ENCODE data around the gene RPH3AL.

Gene RPH3AL

GRCh38 chr17:193841-194806, 158.5 kb downstream of the RPH3AL start:
- no peak for DNase-seq

DNA sequence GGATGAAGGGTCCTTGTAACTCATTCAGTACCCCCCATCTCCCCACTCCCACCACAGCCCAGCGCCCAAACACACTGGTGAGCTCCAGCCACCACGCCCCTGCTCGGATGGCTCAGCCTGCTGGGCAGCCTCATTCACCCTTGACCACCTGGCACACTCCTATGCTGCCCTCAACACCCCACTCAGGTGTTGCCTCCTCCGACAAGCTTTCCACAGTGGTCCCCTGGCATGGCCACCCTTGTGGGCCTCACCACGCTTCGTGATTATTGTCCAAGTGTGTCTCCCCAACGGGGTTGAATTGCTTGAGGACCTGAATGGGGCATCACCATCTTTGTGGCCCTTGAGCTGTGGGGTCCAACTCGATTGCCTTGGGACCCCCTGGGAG, 159.2 kb downstream of the RPH3AL start:
- no peak for DNase-seq

GRCh38 chr17:192666-193425, 159.8 kb downstream of the RPH3AL start:
- DNase-seq, result no peak

- no peak for DNase-seq
Observed at GRCh38 chr17:189444-189843, 163.2 kb downstream of the RPH3AL start.

DNA sequence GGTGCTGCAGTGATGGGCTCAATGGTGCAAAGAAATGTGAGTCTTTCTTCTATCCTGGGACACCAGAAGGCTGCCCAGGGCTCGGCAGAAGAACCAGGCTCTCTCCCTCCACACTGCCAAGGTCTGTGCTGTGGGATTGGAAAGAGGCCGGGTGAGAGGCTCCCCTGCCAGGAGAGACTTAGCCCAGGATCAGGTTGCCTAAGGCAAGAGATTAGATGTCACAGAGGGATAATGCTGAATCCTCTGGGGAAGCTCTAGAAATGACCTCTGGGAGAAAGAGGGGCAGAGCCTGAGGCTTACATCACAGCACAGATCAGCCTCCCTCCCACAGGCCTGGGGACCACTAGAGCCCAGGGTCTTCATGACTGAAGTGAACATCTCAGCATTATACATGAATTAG, 165.5 kb downstream of the RPH3AL start:
- no peak for DNase-seq

DNA sequence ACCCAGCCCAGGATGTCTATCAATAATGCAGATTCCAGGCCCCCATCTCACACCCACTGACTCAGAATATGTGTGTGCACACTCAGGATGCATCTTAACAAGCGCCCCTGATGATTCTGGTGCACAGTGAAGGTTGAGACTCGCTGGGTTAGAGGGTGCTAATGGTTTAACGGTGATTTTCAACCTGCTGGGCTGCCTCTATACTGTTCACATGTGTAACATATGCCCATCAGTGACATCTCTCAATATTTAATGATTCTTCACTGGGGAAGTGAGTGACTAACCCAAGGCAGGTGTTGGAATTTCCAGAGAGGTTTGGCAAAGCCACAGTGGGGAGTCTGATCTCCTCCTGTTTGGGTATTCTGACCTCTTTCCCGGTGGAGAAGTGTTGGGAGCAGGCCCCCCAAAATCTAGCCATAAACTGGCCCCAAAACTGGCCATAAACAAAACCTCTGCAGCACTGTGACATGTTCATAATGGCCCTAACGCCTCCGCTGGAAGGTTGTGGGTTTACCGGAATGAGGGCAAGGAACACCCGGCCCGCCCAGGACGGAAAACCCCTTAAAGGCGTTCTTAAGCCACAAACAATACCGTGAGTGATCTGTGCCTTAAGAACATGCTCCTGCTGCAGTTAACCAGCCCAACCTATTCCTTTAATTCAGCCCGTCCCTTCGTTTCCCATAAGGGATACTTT, 167.0 kb downstream of the RPH3AL start:
- DNase-seq, result peak; percentile 42

GRCh38 chr17:183021-183420, 169.6 kb downstream of the RPH3AL start:
- no peak for DNase-seq

GRCh38 chr17:182050-182751, 170.4 kb downstream of the RPH3AL start:
- DNase-seq, result no peak

DNA sequence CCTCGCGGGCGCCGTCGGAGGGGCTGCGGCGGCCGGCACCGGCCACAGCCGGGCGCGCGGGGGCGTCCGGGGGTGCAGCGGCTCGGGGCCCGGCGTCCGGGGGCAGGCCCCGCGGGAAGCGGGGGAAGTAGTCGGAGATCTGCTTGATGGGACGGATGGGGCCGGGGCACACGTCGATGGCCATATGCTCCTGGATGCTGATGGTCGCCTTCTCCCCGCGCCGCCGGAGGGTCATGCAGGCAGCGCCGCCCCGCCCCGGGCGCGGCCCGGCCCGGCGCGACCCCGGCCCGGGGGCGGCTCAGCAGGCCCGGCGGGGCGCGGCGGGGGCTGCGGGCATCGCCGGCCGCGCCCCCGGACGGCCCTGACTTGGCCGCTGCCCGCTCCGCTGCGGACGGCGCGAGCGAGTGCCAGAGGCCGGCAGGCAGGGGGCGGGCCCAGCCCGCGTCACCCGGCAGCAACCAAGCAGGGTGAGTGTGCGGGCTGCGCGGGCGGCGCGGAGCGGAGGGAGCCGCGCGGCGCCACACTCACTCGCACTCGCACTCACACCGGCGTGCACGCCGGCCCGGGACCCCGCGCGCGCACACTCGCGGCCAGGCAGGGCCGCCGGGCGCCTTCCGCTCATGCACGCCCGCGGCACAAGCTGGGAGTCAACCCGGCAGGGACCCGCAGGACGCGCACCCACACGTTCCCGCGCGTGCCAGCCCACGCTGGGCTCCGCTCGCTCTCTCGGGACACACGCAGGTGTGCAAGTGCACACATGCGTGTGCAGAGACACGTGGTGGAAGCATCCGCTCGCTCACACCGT, 171.2 kb downstream of the RPH3AL start, which contains the start of gene DOC2B:
DOC2B (minus strand) TSS at position 406 of the 805 bp plus-strand sequence; CDS start at position 235, 171 bp downstream.
- DNase-seq, result peak; percentile 15

DNA sequence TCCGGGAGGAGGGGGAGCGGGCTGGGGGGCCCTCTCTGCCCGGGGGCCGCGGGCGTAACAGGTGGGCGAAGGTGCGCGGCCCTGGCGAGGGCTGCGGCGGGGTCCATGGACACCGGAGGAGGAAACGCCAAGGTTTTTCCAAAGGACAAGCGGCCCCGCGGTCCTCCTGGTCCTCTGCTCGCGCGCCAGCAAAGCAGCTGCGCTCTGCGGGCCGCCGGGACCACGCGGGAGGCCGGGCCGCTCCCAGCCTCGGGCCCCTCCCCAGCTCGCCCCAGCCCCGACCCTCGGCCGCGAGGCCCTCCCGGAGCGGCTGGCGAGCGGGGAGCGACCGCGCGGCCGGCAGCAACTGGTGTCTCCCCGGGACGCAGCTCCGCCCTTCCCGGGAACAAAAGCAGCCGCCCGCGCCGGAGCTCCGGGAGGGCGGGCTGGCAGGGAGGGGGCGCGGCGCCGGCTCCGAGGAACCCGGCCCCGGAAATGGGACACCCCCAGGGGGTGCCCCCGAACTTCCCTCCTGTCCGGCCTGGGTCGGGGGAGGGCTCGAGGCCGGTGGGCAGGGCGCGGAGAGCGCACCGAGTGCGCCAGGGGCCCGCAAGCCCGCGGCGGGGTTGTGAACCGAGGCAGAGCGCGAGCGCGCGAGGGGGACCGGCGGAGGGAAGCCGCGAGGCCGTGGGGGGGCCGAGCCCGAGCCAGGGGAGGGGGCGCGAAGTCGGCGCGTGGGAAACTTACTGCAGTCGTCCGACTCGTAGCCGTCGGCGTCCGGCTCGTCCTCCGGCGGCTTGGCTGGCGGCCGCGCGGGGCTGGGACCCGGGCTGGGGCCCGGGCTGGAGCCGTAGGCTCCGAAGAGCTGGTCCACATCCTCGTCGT, 172.0 kb downstream of the RPH3AL start:
- DNase-seq, result no peak

DNA sequence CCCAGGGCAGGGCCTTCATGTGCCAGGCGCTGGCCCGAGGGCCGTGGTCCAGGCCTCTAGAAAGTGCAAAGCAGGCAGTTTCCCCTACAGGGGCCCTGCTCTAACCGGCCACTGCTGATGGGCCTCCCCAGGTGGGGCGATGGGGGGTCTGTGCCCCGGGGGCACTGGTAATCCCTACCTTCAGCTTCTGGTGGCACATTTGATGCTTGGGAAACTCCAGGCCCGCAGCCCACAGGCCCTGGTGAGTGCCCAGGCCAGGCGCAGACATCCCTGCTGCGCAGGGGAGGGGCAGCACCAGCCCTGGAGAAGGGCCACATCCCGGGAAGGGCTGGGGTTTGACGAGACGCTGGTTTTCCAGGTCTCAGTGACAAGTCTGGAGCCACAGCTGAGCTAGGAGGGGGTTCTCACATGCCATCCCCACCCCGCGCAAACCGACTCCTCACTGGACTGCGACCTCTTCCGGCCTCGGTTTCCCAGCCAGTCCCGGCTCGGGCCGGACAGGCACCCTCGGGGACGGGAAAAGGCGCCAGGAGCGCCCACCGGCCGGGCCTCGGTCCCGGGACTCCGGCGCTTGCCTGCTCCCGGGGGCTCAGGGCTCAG, 172.7 kb downstream of the RPH3AL start:
- DNase-seq, result no peak

DNA sequence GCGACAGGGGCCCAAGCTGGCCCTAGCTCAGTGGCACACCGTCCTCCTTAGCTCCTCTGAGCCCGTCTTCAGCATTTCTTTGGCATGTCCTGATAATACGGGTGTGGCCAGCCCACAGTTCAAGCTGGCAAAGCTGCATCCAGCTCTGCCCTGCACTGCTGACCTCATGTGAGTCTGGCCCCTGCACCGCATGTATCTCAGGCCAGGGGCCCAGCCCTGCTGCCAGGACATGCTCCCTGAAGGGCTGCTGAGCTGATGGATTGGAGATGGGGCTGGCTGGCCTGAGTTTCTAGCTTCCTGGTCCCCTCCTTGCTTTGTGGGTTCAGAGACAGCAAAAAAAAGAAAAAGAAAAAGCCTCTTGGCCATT, 173.6 kb downstream of the RPH3AL start:
- DNase-seq, result no peak

DNA sequence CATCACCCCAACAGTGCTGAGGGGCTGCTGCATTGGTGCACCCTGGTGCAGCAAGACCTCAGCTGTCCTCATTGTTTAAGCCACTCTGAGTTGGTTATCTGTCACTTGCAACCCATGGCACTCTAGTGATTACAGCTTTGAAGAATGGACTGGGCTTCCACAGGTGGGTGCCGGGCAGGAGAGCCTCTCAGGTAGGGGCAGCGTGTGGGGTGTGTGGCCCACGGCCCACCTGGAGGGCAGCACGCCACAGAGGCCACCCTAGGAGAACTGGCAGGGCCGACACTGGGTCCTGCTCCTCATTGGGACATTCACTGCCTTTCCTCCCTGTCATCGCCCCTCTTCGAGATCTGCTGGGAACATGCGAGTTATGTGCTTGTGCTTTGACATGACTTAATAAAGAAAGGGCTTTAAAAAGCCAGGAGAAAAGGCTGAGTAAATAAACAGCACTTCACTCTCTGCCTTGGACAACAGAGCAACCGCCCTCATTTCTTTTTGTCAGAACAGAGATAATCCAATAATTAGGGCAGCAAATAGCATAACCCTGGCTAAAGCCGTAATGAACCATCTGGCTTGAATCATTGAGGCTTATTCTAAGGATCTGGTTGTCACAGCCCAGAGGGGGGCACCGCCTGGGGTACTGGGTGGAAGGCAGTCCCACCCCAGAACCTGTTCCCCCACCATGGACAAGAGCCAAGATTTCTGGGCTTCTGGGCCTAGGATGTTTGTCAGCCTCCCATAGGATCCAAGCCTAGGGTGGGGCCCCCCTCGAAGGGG, 174.1 kb downstream of the RPH3AL start:
- DNase-seq, result no peak

GRCh38 chr17:177762-178161, 174.8 kb downstream of the RPH3AL start:
- DNase-seq, result no peak

- DNase-seq, result no peak
Observed at GRCh38 chr17:177155-177554, 175.5 kb downstream of the RPH3AL start.

DNA sequence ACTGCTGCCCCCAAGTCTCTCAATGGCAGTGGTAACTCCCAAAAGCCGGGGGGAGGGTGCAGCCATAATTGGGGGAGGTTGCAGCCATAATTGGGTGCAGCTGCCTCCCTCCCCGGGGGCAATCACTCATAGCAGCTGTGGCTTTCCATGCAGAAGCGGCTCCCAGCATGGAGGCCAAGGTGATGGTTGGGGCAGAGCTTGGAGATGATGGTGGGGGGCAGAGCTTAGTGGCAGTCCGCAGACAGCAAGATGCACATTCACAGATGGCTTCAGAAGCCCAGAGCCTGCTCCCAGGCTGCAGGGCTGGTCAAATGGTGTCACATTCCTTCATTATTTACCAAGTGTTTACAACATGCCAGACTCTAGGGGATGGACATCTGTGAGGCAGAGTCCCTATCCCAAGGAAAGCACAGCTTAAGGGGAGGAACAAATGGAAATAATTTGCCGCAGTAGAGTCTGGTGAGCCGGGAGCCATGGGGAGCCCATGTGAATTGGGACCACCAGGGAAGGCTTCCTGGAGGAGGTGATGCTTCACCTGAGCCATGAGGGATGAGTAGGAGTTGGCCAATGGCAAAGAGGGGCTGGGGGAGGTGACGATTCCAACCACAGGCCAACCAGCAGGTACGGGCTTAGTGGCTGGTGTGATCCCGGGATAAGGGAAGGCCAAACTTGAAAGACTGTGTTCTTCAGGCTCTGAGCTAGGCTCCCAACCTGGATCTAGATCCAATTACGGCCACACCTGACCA, 179.3 kb downstream of the RPH3AL start:
- no peak for DNase-seq

- DNase-seq, result no peak
Observed at GRCh38 chr17:172401-172800, 180.2 kb downstream of the RPH3AL start.

DNA sequence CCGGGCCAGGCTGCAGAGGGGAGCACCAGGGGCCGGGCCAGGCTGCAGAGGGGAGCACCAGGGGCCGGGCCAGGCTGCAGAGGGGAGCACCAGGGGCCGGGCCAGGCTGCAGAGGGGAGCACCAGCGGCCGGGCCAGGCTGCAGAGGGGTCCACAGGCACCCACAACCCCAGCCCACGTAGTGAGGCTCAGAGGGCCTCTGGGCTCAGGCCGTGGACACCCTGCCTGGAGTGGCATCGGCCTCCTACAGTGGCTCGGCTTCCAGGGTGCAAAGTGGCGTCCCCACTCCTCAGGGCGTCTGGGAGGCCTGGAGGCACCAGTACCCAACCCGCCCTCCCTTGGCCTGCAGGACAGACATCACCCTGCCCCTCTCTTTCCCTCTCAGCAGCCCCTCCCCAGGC, 180.7 kb downstream of the RPH3AL start:
- DNase-seq, result no peak
